Activated B cell treated with CpG ODN at 0.5 μM for 24 hours (primary cell): ENCODE measurements around the gene CLDN11. TPM values are rescaled to one million over a fixed set of nuclear protein-coding genes. Genes with fewer than 3 reads are reported as not detected.

Experiments
- ATAC-seq: fragments of 200-7000 bp; cut with Tn5 transposase; one replicate; pipeline ENCODE4 v1.10.0; 2021; ENCODE audit warnings: low read depth, mild to moderate bottlenecking, moderate library complexity
- CTCF ChIA-PET: fragments of 350-600 bp; sonication (Branson Sonifier 250); formaldehyde crosslinking; loops from one replicate; lab custom pipeline; 2021; ENCODE audit warnings: antibody characterized with exemption; lab: Charles Lee
- POLR2A ChIA-PET: fragments of 350-600 bp; sonication (Branson Sonifier 250); formaldehyde crosslinking; loops from one replicate; lab custom pipeline; 2021; ENCODE audit warnings: antibody characterized with exemption; lab: Charles Lee
- DNase-seq: peaks from one replicate; pipeline ENCODE4 v3.0.0; 2022
- H3K27ac Mint-ChIP-seq: one replicate; pipeline ENCODE4 v1.8.0; 2020; ENCODE audit warnings: mixed read lengths
- H3K27me3 Mint-ChIP-seq: one replicate; pipeline ENCODE4 v1.8.0; 2021; ENCODE audit warnings: mixed read lengths
- H3K36me3 Mint-ChIP-seq: one replicate; pipeline ENCODE4 v1.8.0; 2021; ENCODE audit warnings: low read depth, mixed read lengths
- H3K4me1 Mint-ChIP-seq: one replicate; pipeline ENCODE4 v1.8.0; 2021; ENCODE audit warnings: mixed read lengths
- H3K4me3 Mint-ChIP-seq: one replicate; pipeline ENCODE4 v1.8.0; 2020; ENCODE audit warnings: mild to moderate bottlenecking, mixed read lengths
- H3K9me3 Mint-ChIP-seq: one replicate; pipeline ENCODE4 v1.8.0; 2020; ENCODE audit warnings: mixed read lengths
- CTCF ChIP-seq: fragments of 200-600 bp; IDR thresholded peaks from one replicate; pipeline ENCODE4 v1.8.0; 2022; ENCODE audit warnings: antibody characterized with exemption, mild to moderate bottlenecking
- intact Hi-C: fragments of 100-400 bp; cut with micrococcal nuclease; formaldehyde crosslinking; loops from one replicate; pipeline ENCODE4 v1.15.1; 2024
- total RNA-seq: library from RNA; stranded (reverse); gene quantifications from 2 replicates; pipeline ENCODE4 v1.2.3, GENCODE V29; 2022

CLDN11 gene
- total RNA-seq, 1 donor from 2014 or later: 0.69 TPM

- POLR2A ChIA-PET: no interaction called here
- no peak for TF ChIP-seq CTCF
- no peak overlapping the region for H3K4me3 Mint-ChIP-seq
- no peaks in the 10 kb centered on the region for H3K4me1 Mint-ChIP-seq
- CTCF ChIA-PET: interaction anchor here (1.2 kb wide), 1 partner anchor 32 kb away, joined by 3 read pairs; no protein-coding TSS in a partner anchor
- ATAC-seq (no peak), DNase-seq (no peak)
- no peak overlapping the region for H3K27ac Mint-ChIP-seq
- no peaks in the 10 kb centered on the region for H3K9me3 Mint-ChIP-seq
- intact Hi-C loops: no loop called here
- peaks cover 28% of the 10 kb centered on the region for H3K27me3 Mint-ChIP-seq
- no peaks in the 10 kb centered on the region for H3K36me3 Mint-ChIP-seq
These were observed 24.8 kb downstream of the CLDN11 start for GRCh38 chr3:170443457-170443856.

GRCh38 chr3:170448584-170448983, 29.9 kb downstream of the CLDN11 start:
- H3K27me3 Mint-ChIP-seq: peaks cover 5% of the 10 kb centered on the region
- TF ChIP-seq CTCF: no peak

GRCh38 chr3:170450039-170450438, 31.4 kb downstream of the CLDN11 start:
- no peak for TF ChIP-seq CTCF
- CTCF ChIA-PET: no interaction called here
- Mint-ChIP-seq H3K27me3 (peaks cover 8% of the 10 kb centered on the region), H3K27ac (no peak overlapping the region), H3K4me3 (no peak overlapping the region), H3K36me3 (no peaks in the 10 kb centered on the region), H3K4me1 (no peaks in the 10 kb centered on the region), H3K9me3 (no peaks in the 10 kb centered on the region)
- POLR2A ChIA-PET: no interaction called here
- ATAC-seq (no peak), DNase-seq (no peak)
- intact Hi-C loops: no loop called here

More at GRCh38 chr3:170448584-170448983, 29.9 kb downstream of the CLDN11 start:
- Mint-ChIP-seq H3K4me3 (no peak overlapping the region), H3K9me3 (no peaks in the 10 kb centered on the region), H3K36me3 (no peaks in the 10 kb centered on the region), H3K4me1 (no peaks in the 10 kb centered on the region), H3K27ac (no peak overlapping the region)
- DNase-seq (no peak), ATAC-seq (no peak)
- POLR2A ChIA-PET: no interaction called here
- intact Hi-C loops: no loop called here
- CTCF ChIA-PET: no interaction called here

- Mint-ChIP-seq H3K4me1 (no peaks in the 10 kb centered on the region), H3K36me3 (no peaks in the 10 kb centered on the region), H3K4me3 (no peak overlapping the region), H3K9me3 (peaks cover 2% of the 10 kb centered on the region), H3K27ac (no peak overlapping the region), H3K27me3 (peaks cover 25% of the 10 kb centered on the region)
- TF ChIP-seq CTCF: no peak
- ChIA-PET POLR2A (no interaction called here), CTCF (no interaction called here)
- intact Hi-C loops: no loop called here
- DNase-seq (no peak), ATAC-seq (no peak)
These were observed 35.8 kb downstream of the CLDN11 start for GRCh38 chr3:170454509-170454908.

- no peaks in the 10 kb centered on the region for H3K36me3 Mint-ChIP-seq
- intact Hi-C loops: no loop called here
These were observed 39.6 kb downstream of the CLDN11 start for GRCh38 chr3:170458285-170458684.

More at GRCh38 chr3:170458285-170458684, 39.6 kb downstream of the CLDN11 start:
- no peak overlapping the region for H3K4me3 Mint-ChIP-seq
- peaks cover 2% of the 10 kb centered on the region for H3K9me3 Mint-ChIP-seq
- ChIA-PET POLR2A (no interaction called here), CTCF (no interaction called here)
- DNase-seq: no peak
- TF ChIP-seq CTCF: no peak
- no peaks in the 10 kb centered on the region for H3K4me1 Mint-ChIP-seq
- H3K27ac Mint-ChIP-seq: no peak overlapping the region
- ATAC-seq: no peak
- peaks cover 39% of the 10 kb centered on the region for H3K27me3 Mint-ChIP-seq
